Measurements from ENCODE around the gene LAIR1.

LAIR1 gene

DNA sequence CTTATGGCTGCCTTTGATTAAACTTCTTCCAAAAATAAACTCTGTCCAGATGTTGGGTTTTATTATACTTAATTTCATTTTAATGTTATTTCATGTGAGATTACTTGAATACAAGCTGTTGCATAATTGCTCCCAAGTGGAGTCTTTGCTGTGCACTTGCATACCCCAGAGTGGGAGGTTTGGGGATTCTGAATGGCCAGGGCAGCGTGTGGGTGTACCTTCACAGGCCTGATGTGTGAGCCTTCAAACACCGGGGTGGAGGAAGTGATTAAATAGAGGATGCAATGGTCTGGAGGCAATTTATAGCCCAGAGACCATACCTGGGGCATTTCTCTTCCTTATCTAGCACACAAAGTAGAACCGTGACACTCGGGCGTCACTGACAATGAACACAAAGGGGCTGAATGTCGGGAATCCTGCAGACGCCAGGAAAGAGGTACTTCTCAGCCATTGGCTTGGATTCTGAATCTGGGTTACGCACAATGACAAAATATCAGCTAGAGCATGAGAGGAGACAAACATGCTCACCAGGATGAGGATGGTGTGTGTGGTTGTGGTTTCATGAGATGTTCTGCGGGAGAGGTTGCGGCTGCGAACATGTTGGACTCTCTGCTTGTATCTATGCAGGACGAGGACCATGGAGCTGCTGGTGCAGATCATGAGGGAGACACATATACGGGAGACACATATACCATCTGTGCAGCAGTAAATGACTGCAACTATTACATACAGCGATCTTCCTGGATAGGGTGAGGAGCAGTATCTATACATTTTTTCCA, 44.6 kb downstream of the LAIR1 start:
- Histone ChIP-seq H3K4me3 (ENCODE audit: insufficient read depth, low read length, poor library complexity, severe bottlenecking) (no peak overlapping the region), H3K79me2 (ENCODE audit: insufficient read depth, low read length) (no peaks in the 10 kb centered on the region), H3K9ac (ENCODE audit: low read length) (no peak overlapping the region), H3K27ac (ENCODE audit: low read depth, low read length) (no peak overlapping the region), H3K9me2 (replicated peaks; ENCODE audit: insufficient read depth, low read length) (no peaks in the 10 kb centered on the region), H3K9me3 (ENCODE audit: insufficient read depth, low read length) (no peaks in the 10 kb centered on the region), H2AFZ (ENCODE audit: low read depth, low read length, severe bottlenecking) (no peak overlapping the region), H3K36me3 (ENCODE audit: low read length) (no peaks in the 10 kb centered on the region), H3F3A (ENCODE audit: insufficient read depth) (no peaks in the 10 kb centered on the region), H3K4me2 (ENCODE audit: low read depth, low read length, poor library complexity, severe bottlenecking) (no peak overlapping the region), H4K20me1 (ENCODE audit: low read depth, low read length) (no peaks in the 10 kb centered on the region), H3K27me3 (ENCODE audit: low read length) (no peaks in the 10 kb centered on the region)
- TF ChIP-seq, protein P1, sequence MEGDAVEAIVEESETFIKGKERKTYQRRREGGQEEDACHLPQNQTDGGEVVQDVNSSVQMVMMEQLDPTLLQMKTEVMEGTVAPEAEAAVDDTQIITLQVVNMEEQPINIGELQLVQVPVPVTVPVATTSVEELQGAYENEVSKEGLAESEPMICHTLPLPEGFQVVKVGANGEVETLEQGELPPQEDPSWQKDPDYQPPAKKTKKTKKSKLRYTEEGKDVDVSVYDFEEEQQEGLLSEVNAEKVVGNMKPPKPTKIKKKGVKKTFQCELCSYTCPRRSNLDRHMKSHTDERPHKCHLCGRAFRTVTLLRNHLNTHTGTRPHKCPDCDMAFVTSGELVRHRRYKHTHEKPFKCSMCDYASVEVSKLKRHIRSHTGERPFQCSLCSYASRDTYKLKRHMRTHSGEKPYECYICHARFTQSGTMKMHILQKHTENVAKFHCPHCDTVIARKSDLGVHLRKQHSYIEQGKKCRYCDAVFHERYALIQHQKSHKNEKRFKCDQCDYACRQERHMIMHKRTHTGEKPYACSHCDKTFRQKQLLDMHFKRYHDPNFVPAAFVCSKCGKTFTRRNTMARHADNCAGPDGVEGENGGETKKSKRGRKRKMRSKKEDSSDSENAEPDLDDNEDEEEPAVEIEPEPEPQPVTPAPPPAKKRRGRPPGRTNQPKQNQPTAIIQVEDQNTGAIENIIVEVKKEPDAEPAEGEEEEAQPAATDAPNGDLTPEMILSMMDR (IDR thresholded peaks at IDR 0.05; ENCODE audit: insufficient read depth, low read length, poor library complexity, severe bottlenecking) = no peak
- no peak for TF ChIP-seq EZH2phosphoT487 (conservative IDR thresholded peaks at IDR 0.05; ENCODE audit: low read length)

DNA sequence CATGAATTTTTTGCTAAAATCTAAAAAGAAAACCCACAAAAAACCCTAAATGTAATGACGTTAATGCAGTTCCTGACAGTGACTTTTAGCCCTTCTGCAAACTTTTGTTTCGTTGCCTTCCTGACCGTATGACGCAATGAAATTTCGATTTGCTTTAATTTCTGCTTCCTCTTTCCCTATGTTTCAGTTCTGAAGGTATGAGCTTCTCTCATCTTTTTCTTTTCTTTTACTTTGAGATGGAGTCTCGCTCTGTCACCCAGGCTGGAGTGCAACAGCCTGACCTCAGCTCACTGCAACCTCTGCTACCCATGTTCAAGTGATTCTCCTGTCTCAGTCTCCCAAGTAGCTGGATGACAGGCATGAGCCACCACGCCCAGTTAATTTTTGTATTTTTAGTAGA, 45.7 kb downstream of the LAIR1 start:
- Histone ChIP-seq H3K36me3 (ENCODE audit: low read length) (no peaks in the 10 kb centered on the region), H3K4me3 (ENCODE audit: insufficient read depth, low read length, poor library complexity, severe bottlenecking) (no peak overlapping the region), H3K9me3 (ENCODE audit: insufficient read depth, low read length) (no peaks in the 10 kb centered on the region), H2AFZ (ENCODE audit: low read depth, low read length, severe bottlenecking) (no peak overlapping the region), H3K79me2 (ENCODE audit: insufficient read depth, low read length) (no peaks in the 10 kb centered on the region), H4K20me1 (ENCODE audit: low read depth, low read length) (no peaks in the 10 kb centered on the region), H3K9ac (ENCODE audit: low read length) (no peak overlapping the region), H3K27me3 (ENCODE audit: low read length) (no peaks in the 10 kb centered on the region), H3F3A (ENCODE audit: insufficient read depth) (no peaks in the 10 kb centered on the region), H3K9me2 (replicated peaks; ENCODE audit: insufficient read depth, low read length) (no peaks in the 10 kb centered on the region), H3K4me2 (ENCODE audit: low read depth, low read length, poor library complexity, severe bottlenecking) (no peak overlapping the region), H3K27ac (ENCODE audit: low read depth, low read length) (no peak overlapping the region)
- TF ChIP-seq, protein P1 (IDR thresholded peaks at IDR 0.05; ENCODE audit: insufficient read depth, low read length, poor library complexity, severe bottlenecking) = no peak
- TF ChIP-seq EZH2phosphoT487 (conservative IDR thresholded peaks at IDR 0.05; ENCODE audit: low read length) = no peak

DNA sequence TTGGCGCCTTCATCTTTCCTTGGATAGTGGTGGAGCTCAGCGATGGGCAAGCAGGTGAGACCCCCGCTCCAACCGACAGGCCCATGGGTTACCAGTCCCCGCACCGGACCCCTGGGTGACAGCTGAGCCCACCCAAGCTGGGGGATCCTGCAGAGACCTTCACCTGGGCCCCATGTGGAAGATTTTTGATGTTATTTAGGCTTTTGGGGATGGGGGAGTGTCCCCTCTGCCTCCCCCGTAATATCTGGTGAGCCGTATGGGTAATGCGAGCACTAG, 46.8 kb downstream of the LAIR1 start:
- Histone ChIP-seq H2AFZ (ENCODE audit: low read depth, low read length, severe bottlenecking) (no peak overlapping the region), H3K4me3 (ENCODE audit: insufficient read depth, low read length, poor library complexity, severe bottlenecking) (no peak overlapping the region), H3K79me2 (ENCODE audit: insufficient read depth, low read length) (no peaks in the 10 kb centered on the region), H3K4me2 (ENCODE audit: low read depth, low read length, poor library complexity, severe bottlenecking) (no peak overlapping the region), H3K36me3 (ENCODE audit: low read length) (no peaks in the 10 kb centered on the region), H3K27me3 (ENCODE audit: low read length) (no peaks in the 10 kb centered on the region), H3K9me3 (ENCODE audit: insufficient read depth, low read length) (no peaks in the 10 kb centered on the region), H3F3A (ENCODE audit: insufficient read depth) (no peaks in the 10 kb centered on the region), H3K9ac (ENCODE audit: low read length) (no peak overlapping the region), H3K27ac (ENCODE audit: low read depth, low read length) (no peak overlapping the region), H4K20me1 (ENCODE audit: low read depth, low read length) (no peaks in the 10 kb centered on the region), H3K9me2 (replicated peaks; ENCODE audit: insufficient read depth, low read length) (no peaks in the 10 kb centered on the region)
- TF ChIP-seq EZH2phosphoT487 (conservative IDR thresholded peaks at IDR 0.05; ENCODE audit: low read length) = no peak
- TF ChIP-seq, protein P1 (IDR thresholded peaks at IDR 0.05; ENCODE audit: insufficient read depth, low read length, poor library complexity, severe bottlenecking) = no peak

Data from SU-DHL-6 (cell line).